Peyer's patch (tissue), 4 donors: ENCODE measurements around the gene PHB1.
"Not testable (repeated sequence)": the region's sequence is repeated elsewhere in the genome, so short reads cannot be mapped to it uniquely, and the experiment has no call there.

ENCODE experiments used
- CTCF ChIP-seq, 6 experiments: fragments of 450-650 bp in 4 of 6; fragments of 200-600 bp in 2 of 6; sonication (generic) in 1 of 6; IDR thresholded peaks; one replicate each; pipeline ENCODE4 v1.5.1; 2017 to 2019; ENCODE audit warnings: antibody characterized with exemption in 6 of 6, mild to moderate bottlenecking in 3 of 6, moderate library complexity in 1 of 6
- POLR2A ChIP-seq, 2 donors: fragments of 450-650 bp; IDR thresholded peaks; one replicate each; pipeline ENCODE4 v1.5.1; 2017; ENCODE audit warnings: antibody characterized with exemption in 2 of 2, mild to moderate bottlenecking in 2 of 2, moderate library complexity in 2 of 2

- TF ChIP-seq POLR2A, CTCF (IDR thresholded peaks at IDR 0.05): not testable (repeated sequence)
Observed at GRCh38 chr17:49389514-49390347, 25.0 kb downstream of the PHB1 start.
